ENCODE results near the gene S100A1. TPM values are rescaled to one million over a fixed set of nuclear protein-coding genes. Genes with fewer than 3 reads are reported as not detected.

S100A1 gene
- total and polyA plus RNA-seq, 2 of the 13 experiments (the other 11 are each of a cell fraction or from before 2014, with no cell fraction given): 120 to 251 TPM

DNA sequence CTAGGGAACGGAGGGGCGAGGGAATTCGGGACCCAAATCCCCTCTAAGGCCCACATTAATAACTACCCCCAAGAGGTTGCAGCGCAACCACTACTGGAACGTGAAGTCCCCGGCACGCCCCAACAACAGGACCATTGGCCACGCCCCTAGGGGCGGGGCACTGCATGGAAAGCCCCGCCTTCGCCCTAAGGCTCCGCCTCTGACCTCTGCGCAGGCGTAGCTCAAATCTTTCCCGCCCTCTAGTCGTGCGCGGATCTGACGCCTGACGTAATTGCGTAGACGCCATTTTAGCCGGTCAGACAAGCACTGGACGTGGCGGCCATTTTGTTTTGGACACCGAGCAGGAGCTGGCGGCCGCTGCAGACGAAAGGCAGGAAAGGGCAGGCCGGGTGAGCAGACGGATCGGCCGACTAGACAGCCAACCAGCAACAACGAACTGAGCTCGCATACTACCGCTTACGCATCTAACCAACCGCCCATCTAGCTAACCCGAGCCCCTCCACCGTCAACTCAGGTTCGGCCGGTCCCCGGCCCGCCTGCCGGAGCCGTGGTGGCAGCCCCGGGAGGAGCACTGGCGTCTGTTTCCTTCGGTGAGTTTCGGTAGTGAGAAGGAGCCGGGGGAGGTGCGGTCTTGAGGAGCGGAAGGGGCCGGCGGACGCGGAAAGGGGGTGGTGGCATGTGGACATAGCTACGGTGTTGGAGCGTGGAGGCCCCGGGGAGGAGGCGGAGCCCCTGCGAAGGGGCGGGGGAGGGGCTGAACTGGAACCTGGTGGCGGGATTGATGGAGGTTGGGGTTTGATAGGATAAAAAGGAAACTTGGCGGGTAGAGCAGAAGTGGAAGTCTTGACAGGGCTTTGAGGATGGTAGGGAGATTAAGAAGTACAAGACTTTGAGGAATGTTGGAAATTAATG lies 5.8 kb downstream of the S100A1 start, which contains the start of gene CHTOP (continued):
- TF ChIP-seq, protein P1, sequence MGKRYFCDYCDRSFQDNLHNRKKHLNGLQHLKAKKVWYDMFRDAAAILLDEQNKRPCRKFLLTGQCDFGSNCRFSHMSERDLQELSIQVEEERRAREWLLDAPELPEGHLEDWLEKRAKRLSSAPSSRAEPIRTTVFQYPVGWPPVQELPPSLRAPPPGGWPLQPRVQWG (CRISPR knock-in tag; IDR thresholded peaks at IDR 0.05; ENCODE audit: borderline replicate concordance, low read depth): no peak
- no peak for TF ChIP-seq ATM (IDR thresholded peaks at IDR 0.05; ENCODE audit: borderline replicate concordance)
- TF ChIP-seq GATAD1 (CRISPR knock-in tag; IDR thresholded peaks at IDR 0.05): peak; percentile 76
- no peak for TF ChIP-seq KDM1A (CRISPR knock-in tag; IDR thresholded peaks at IDR 0.05)
- peak; percentile 96 for TF ChIP-seq NRL (CRISPR knock-in tag; IDR thresholded peaks at IDR 0.05; ENCODE audit: borderline replicate concordance)
- TF ChIP-seq ZNF589 (CRISPR knock-in tag; conservative IDR thresholded peaks at IDR 0.05): no peak
- TF ChIP-seq, protein P2, sequence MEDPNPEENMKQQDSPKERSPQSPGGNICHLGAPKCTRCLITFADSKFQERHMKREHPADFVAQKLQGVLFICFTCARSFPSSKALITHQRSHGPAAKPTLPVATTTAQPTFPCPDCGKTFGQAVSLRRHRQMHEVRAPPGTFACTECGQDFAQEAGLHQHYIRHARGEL (CRISPR knock-in tag; IDR thresholded peaks at IDR 0.05): no peak
- TF ChIP-seq SMARCC2 (IDR thresholded peaks at IDR 0.05): no peak
- TF ChIP-seq, protein P3, sequence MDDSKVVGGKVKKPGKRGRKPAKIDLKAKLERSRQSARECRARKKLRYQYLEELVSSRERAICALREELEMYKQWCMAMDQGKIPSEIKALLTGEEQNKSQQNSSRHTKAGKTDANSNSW (CRISPR knock-in tag; IDR thresholded peaks at IDR 0.05; ENCODE audit: borderline replicate concordance): 0 out of 2 replicates have a peak, but pooled peaks have one; percentile 65
- TF ChIP-seq, protein P4, sequence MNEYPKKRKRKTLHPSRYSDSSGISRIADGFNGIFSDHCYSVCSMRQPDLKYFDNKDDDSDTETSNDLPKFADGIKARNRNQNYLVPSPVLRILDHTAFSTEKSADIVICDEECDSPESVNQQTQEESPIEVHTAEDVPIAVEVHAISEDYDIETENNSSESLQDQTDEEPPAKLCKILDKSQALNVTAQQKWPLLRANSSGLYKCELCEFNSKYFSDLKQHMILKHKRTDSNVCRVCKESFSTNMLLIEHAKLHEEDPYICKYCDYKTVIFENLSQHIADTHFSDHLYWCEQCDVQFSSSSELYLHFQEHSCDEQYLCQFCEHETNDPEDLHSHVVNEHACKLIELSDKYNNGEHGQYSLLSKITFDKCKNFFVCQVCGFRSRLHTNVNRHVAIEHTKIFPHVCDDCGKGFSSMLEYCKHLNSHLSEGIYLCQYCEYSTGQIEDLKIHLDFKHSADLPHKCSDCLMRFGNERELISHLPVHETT (CRISPR knock-in tag; conservative IDR thresholded peaks at IDR 0.05): peak; percentile 84
- TF ChIP-seq RFXAP (CRISPR knock-in tag; IDR thresholded peaks at IDR 0.05; ENCODE audit: borderline replicate concordance): peak; percentile 66; the same call in 1 of the 2 replicates
- peak; percentile 69; the same call in 1 of the 2 replicates for TF ChIP-seq ZNF619 (CRISPR knock-in tag; IDR thresholded peaks at IDR 0.05)
- TF ChIP-seq, protein P5, sequence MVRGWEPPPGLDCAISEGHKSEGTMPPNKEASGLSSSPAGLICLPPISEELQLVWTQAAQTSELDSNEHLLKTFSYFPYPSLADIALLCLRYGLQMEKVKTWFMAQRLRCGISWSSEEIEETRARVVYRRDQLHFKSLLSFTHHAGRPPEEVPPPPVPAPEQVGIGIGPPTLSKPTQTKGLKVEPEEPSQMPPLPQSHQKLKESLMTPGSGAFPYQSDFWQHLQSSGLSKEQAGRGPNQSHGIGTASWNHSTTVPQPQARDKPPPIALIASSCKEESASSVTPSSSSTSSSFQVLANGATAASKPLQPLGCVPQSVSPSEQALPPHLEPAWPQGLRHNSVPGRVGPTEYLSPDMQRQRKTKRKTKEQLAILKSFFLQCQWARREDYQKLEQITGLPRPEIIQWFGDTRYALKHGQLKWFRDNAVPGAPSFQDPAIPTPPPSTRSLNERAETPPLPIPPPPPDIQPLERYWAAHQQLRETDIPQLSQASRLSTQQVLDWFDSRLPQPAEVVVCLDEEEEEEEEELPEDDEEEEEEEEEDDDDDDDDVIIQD (CRISPR knock-in tag; IDR thresholded peaks at IDR 0.05; ENCODE audit: low read depth): peak; percentile 12; the same call in 1 of the 2 replicates
- TF ChIP-seq, protein P6, sequence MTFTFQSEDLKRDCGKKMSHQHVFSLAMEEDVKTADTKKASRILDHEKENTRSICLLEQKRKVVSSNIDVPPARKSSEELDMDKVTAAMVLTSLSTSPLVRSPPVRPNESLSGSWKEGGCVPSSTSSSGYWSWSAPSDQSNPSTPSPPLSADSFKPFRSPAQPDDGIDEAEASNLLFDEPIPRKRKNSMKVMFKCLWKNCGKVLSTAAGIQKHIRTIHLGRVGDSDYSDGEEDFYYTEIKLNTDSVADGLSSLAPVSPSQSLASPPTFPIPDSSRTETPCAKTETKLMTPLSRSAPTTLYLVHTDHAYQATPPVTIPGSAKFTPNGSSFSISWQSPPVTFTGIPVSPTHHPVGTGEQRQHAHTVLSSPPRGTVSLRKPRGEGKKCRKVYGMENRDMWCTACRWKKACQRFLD (CRISPR knock-in tag; IDR thresholded peaks at IDR 0.05; ENCODE audit: borderline replicate concordance): 0 out of 2 replicates have a peak, but pooled peaks have one; percentile 53
- TF ChIP-seq RBFOX2 (IDR thresholded peaks at IDR 0.05; ENCODE audit: low read depth, low read length): peak; percentile 96
- TF ChIP-seq, protein P7, sequence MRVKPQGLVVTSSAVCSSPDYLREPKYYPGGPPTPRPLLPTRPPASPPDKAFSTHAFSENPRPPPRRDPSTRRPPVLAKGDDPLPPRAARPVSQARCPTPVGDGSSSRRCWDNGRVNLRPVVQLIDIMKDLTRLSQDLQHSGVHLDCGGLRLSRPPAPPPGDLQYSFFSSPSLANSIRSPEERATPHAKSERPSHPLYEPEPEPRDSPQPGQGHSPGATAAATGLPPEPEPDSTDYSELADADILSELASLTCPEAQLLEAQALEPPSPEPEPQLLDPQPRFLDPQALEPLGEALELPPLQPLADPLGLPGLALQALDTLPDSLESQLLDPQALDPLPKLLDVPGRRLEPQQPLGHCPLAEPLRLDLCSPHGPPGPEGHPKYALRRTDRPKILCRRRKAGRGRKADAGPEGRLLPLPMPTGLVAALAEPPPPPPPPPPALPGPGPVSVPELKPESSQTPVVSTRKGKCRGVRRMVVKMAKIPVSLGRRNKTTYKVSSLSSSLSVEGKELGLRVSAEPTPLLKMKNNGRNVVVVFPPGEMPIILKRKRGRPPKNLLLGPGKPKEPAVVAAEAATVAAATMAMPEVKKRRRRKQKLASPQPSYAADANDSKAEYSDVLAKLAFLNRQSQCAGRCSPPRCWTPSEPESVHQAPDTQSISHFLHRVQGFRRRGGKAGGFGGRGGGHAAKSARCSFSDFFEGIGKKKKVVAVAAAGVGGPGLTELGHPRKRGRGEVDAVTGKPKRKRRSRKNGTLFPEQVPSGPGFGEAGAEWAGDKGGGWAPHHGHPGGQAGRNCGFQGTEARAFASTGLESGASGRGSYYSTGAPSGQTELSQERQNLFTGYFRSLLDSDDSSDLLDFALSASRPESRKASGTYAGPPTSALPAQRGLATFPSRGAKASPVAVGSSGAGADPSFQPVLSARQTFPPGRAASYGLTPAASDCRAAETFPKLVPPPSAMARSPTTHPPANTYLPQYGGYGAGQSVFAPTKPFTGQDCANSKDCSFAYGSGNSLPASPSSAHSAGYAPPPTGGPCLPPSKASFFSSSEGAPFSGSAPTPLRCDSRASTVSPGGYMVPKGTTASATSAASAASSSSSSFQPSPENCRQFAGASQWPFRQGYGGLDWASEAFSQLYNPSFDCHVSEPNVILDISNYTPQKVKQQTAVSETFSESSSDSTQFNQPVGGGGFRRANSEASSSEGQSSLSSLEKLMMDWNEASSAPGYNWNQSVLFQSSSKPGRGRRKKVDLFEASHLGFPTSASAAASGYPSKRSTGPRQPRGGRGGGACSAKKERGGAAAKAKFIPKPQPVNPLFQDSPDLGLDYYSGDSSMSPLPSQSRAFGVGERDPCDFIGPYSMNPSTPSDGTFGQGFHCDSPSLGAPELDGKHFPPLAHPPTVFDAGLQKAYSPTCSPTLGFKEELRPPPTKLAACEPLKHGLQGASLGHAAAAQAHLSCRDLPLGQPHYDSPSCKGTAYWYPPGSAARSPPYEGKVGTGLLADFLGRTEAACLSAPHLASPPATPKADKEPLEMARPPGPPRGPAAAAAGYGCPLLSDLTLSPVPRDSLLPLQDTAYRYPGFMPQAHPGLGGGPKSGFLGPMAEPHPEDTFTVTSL (CRISPR knock-in tag; IDR thresholded peaks at IDR 0.05; ENCODE audit: borderline replicate concordance): peak; percentile 67
- TF ChIP-seq AGO2 (optimal IDR thresholded peaks at IDR 0.05; ENCODE audit: low read depth, low read length): peak; percentile 99
